Colon (tissue), 2 donors: ENCODE data around the gene ABCC5.
"Not testable (repeated sequence)": the region's sequence is repeated elsewhere in the genome, so short reads cannot be mapped to it uniquely, and the experiment has no call there.

Experiments
- FAIRE-seq: peaks from 2 replicates; lab custom pipeline; 2012; peaks lifted over from hg19 to GRCh38; lab: Jason Lieb, UNC
- donor health status: control.
- donor health status: control.

Gene ABCC5

GRCh38 chr3:183892610-183893214, 125.0 kb downstream of the ABCC5 start:
- no peak for FAIRE-seq

GRCh38 chr3:183885766-183886165, 131.9 kb downstream of the ABCC5 start:
- FAIRE-seq, result no peak

GRCh38 chr3:183884427-183885296, 133.0 kb downstream of the ABCC5 start, which contains the start of gene PARL:
TSS of gene PARL (minus strand) at chr3:183884880. CDS start at chr3:183884846, 34 bp downstream.
- FAIRE-seq, result no peak

- FAIRE-seq, result no peak
These were observed 133.6 kb downstream of the ABCC5 start for GRCh38 chr3:183884097-183884426.

GRCh38 chr3:183883291-183884096, 134.2 kb downstream of the ABCC5 start:
- no peak for FAIRE-seq

- FAIRE-seq, result no peak
These were observed 137.6 kb downstream of the ABCC5 start for GRCh38 chr3:183880121-183880520.

GRCh38 chr3:183879243-183879642, 138.4 kb downstream of the ABCC5 start:
- no peak for FAIRE-seq

GRCh38 chr3:183878071-183878470, 139.6 kb downstream of the ABCC5 start:
- FAIRE-seq, result no peak

GRCh38 chr3:183877227-183877626, 140.5 kb downstream of the ABCC5 start:
- not testable (repeated sequence) for FAIRE-seq

GRCh38 chr3:183875411-183875810, 142.3 kb downstream of the ABCC5 start:
- no peak for FAIRE-seq

- no peak for FAIRE-seq
These were observed 143.8 kb downstream of the ABCC5 start for GRCh38 chr3:183873914-183874313.

GRCh38 chr3:183871541-183871940, 146.1 kb downstream of the ABCC5 start:
- no peak for FAIRE-seq

- no peak for FAIRE-seq
These were observed 147.1 kb downstream of the ABCC5 start for GRCh38 chr3:183870563-183870962.
